HG03521 (cell line): ENCODE data around the gene JAK3.
"Not testable (repeated sequence)": the region's sequence is repeated elsewhere in the genome, so short reads cannot be mapped to it uniquely, and the experiment has no call there.

ENCODE experiments used
- ATAC-seq: cut with Tn5 transposase; IDR thresholded peaks from one replicate; pipeline ENCODE4 v1.9.1; 2021; ENCODE audit warnings: mild to moderate bottlenecking, moderate library complexity; ENCODE audit not compliant: unreplicated experiment

The JAK3 gene

GRCh38 chr19:17847538-17848366, at the start of gene JAK3:
TSS of gene JAK3 (minus strand) at chr19:17847982. CDS start at chr19:17844417, 3,565 bp downstream.
- no peak for ATAC-seq

DNA sequence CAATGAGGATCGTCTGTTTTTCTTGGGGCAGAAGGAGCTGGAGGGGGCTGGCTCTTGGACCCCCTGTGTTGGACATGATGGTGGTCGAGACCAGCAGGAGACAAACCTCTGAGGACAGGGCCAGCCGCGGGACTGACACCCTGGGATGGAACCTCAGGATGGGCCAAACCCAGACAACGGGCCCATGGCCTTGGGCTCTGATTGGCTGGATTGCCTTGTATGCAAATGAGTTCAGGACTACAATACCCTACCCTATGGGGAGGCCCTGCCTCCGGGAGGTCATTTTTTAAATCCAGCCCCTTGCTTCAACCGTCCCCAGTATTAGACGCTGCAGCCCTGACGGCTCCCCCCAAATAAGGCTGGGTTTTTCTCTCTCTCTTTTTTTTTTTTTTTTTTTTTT, 46.0 kb upstream of the JAK3 start:
- ATAC-seq: no peak

GRCh38 chr19:17889609-17890214, 41.9 kb upstream of the JAK3 start:
- ATAC-seq: no peak

- ATAC-seq: no peak
Measured at GRCh38 chr19:17888260-17888659, 40.5 kb upstream of the JAK3 start.

DNA sequence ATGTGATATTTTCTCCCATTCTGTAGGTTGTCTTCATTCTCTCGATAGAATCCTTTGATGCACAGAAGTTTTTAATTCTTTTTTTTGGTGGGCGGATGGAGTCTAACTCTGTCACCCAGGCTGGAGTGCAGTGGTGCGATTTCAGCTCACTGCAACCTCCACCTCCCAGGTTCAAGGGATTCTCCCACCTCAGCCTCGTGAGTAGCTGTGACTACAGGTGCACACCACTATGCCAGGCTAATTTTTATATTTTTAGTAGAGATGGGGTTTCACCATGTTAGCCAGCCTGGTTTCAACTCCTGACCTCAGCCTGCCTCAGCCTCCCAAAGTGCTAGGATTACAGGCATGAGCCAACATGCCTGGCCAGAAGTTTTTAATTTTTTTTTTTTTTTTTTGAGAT, 39.4 kb upstream of the JAK3 start:
- not testable (repeated sequence) for ATAC-seq

- no peak for ATAC-seq
Measured at GRCh38 chr19:17886515-17886914, 38.7 kb upstream of the JAK3 start.

DNA sequence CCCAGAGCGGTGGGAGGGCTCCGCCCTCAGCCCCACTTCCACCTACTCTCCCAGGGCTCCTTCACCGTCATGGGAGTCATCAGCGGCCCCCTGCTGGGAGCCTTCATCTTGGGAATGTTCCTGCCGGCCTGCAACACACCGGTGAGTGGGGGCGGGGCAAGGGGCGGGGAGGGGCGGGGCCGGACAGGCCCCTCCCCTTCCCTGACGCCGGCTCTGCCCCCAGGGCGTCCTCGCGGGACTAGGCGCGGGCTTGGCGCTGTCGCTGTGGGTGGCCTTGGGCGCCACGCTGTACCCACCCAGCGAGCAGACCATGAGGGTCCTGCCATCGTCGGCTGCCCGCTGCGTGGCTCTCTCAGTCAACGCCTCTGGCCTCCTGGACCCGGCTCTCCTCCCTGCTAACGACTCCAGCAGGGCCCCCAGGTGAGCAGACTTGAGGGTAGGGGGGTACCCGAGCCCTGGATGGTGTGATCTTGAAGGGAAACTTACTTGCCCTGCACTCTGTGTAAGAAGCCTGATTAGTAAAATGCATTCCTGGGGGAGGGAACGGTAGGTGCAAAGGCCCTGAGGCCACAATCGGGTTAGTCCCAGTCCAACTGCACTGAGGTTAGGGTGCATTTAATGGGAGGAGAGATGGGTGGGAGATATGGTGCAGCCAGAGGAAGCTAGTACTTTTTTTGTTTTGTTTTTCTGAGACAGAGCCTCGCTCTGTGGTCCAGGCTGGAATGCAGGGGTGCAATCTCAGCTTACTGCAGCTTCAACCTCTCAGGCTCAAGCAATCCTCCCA, 36.0 kb upstream of the JAK3 start:
- ATAC-seq: no peak

- ATAC-seq: no peak
Measured at GRCh38 chr19:17881701-17882100, 33.9 kb upstream of the JAK3 start.

DNA sequence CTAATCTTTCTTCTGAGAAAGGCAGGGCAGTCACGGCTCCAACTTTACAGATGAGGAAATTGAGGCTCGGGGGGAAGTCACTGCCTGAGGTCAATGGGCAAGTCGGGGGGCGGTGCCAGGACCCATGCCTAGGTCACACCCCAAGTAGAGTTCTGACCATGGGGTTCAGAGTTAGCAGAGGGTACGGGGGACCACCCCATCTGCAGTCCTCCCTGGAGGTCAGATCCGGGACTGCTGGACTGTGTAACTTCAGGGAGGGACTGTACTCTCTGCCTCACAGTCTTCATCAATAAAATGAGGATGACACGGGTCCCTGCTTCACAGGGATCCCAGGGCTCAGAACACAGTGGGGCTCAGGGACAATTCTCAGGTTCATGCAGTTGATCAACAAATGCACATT, 31.7 kb upstream of the JAK3 start:
- no peak for ATAC-seq

DNA sequence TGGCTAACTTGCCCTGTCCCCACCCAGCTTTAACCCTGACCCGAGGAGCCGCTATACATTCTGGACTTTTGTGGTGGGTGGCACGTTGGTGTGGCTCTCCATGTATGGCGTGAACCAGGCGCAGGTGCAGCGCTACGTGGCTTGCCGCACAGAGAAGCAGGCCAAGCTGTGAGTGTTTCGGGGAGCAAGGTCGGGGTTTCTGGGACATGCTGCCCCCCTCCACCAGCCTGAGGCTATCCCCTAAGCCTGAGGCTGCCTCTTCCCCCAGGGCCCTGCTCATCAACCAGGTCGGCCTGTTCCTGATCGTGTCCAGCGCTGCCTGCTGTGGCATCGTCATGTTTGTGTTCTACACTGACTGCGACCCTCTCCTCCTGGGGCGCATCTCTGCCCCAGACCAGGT, 29.9 kb upstream of the JAK3 start:
- no peak for ATAC-seq

GRCh38 chr19:17874758-17875135, 27.0 kb upstream of the JAK3 start:
- ATAC-seq: no peak

DNA sequence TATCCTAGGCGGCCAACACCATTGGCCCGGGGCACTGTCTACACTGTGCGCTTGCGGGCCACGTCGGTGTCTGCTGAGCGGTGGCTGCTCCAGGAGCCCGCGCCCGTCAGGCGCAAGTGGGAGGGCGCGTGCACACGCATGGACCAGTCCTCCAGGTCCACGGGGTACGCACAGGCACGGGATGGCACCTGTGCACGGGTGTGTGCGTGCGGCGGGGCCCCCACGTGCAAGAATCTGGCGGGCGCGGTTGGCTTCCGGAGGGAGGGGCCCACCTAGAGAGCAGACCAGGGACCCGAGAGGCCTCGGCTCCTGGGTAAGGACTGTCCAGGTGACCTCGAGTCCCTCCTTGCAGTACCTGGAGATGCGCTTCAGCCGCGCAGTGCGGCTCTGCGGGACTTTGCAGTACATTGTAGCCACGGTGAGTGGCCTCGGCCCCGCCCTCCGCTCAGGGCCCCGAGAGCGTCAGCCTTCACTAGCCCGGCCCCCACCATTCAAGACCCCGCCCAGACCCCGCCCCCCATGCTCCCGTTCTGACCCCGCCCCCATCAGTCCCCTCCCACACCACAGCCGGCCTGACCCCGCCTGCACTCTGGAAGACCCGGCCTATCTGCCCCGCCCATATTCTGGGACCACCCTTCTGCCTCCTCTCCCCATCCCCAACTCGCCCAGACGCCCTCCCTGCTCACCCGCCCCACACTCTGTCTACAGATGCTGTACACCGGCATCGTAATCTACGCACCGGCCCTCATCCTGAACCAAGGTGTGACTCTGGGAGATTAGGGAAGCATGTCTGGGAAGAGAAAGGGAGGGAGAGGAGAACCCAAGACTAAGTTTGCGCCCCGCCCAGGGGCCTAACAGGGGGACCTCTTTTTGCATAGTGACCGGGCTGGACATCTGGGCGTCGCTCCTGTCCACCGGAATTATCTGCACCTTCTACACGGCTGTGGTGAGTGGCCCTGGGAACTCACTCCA, 26.3 kb upstream of the JAK3 start:
- ATAC-seq: no peak

DNA sequence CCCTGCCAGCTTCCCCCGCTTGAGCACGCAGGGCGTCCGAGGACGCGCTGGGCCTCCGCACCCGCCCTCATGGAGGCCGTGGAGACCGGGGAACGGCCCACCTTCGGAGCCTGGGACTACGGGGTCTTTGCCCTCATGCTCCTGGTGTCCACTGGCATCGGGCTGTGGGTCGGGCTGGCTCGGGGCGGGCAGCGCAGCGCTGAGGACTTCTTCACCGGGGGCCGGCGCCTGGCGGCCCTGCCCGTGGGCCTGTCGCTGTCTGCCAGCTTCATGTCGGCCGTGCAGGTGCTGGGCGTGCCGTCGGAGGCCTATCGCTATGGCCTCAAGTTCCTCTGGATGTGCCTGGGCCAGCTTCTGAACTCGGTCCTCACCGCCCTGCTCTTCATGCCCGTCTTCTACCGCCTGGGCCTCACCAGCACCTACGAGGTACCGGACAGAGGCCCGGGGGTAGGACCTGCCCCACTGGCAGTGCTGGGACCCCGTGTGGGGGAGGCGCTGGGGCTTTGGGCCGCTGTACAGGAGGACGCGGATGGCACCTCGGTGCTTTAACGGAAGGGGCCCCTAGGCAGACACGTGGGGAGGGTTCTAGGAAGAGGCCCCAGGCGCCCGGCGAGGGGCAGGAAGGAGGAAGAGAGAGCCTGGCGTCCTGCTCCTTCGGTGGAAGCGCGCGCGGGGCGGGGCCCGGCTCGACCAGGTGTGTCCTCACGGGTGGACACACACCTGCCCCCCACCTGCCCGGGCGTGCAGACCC, 24.6 kb upstream of the JAK3 start:
- ATAC-seq: no peak

DNA sequence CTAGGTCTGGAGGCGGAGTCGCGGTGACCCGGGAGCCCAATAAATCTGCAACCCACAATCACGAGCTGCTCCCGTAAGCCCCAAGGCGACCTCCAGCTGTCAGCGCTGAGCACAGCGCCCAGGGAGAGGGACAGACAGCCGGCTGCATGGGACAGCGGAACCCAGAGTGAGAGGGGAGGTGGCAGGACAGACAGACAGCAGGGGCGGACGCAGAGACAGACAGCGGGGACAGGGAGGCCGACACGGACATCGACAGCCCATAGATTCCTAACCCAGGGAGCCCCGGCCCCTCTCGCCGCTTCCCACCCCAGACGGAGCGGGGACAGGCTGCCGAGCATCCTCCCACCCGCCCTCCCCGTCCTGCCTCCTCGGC, 24.1 kb upstream of the JAK3 start, which contains the start of gene SLC5A5:
Gene SLC5A5 (plus strand): TSS at position 68 of the 373 bp plus-strand sequence. CDS start 375 bp downstream, outside the sequence.
- ATAC-seq: no peak

- no peak for ATAC-seq
Measured at GRCh38 chr19:17871032-17871877, 23.5 kb upstream of the JAK3 start.

DNA sequence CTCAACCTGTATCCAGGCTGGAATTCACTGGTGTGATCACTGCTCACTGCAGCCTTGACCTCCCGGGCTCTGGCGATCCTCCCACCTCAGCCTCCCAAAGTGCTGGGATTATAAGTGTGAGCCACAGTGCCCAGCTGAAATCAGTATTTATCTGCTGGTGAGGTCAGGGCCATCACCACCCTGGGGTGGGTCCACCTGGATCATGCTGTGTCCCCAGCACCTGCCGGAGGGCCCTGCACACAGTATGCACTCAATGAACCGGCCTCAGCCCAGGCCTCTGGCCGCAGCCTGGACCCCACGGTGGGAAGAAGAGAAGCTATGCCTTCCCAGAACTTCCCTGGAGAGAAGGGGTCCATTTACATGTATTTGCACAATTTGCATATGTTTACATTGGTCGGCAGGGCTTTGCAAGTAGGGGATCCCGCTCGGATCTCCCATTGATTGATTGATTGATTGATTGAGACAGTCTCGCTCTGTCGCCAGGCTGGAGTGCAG, 21.4 kb upstream of the JAK3 start:
- ATAC-seq: no peak

DNA sequence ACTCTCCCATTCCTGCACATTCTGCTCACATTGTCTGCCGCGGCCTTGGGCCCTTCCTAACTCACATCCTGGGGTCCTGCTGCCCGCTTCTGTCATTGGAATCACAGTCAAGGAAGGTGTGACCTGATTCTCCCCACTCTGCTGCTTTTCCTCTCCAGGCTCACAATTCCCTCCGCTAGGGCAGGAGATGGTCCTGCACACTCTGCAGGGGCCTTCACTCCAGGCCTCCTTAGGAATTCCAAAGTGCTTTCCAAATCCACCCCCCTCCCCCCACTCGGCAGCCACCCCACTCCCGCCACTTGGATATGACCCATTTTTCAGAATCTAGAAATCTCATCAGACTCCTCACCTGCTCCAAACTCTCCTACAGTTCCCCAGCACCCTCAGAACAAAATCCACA, 20.9 kb upstream of the JAK3 start:
- ATAC-seq: no peak

- ATAC-seq: no peak
Measured at GRCh38 chr19:17866964-17867486, 19.2 kb upstream of the JAK3 start.
